Measurements from ENCODE around the gene LYRM1.
"Not testable (repeated sequence)": the region's sequence is repeated elsewhere in the genome, so short reads cannot be mapped to it uniquely, and the experiment has no call there.

The LYRM1 gene

GRCh38 chr16:20857281-20857680 is 43.3 kb upstream of the LYRM1 start:
- TF ChIP-seq CTCF (conservative IDR thresholded peaks at IDR 0.05; ENCODE audit: low read depth, low read length) = no peak
- no peak for DNase-seq (ENCODE audit: low read depth)
- H3K4me3 ChIP-seq (ENCODE audit: low read depth, low read length) = no peak overlapping the region

- H3K4me3 ChIP-seq (ENCODE audit: low read depth, low read length) = no peak overlapping the region
- TF ChIP-seq CTCF (conservative IDR thresholded peaks at IDR 0.05; ENCODE audit: low read depth, low read length) = no peak
- DNase-seq (ENCODE audit: low read depth) = no peak
These were observed 41.3 kb upstream of the LYRM1 start for GRCh38 chr16:20859229-20859628.

- no peak for TF ChIP-seq CTCF (conservative IDR thresholded peaks at IDR 0.05; ENCODE audit: low read depth, low read length)
- no peak for DNase-seq (ENCODE audit: low read depth)
- H3K4me3 ChIP-seq (ENCODE audit: low read depth, low read length) = no peak overlapping the region
These were observed 40.9 kb upstream of the LYRM1 start for GRCh38 chr16:20859699-20860098.

- H3K4me3 ChIP-seq (ENCODE audit: low read depth, low read length) = no peak overlapping the region
- TF ChIP-seq CTCF (conservative IDR thresholded peaks at IDR 0.05; ENCODE audit: low read depth, low read length) = no peak
- DNase-seq (ENCODE audit: low read depth) = no peak
These were observed 40.2 kb upstream of the LYRM1 start for GRCh38 chr16:20860361-20860760.

GRCh38 chr16:20860995-20861394 is 39.6 kb upstream of the LYRM1 start:
- not testable (repeated sequence) for H3K4me3 ChIP-seq (ENCODE audit: low read depth, low read length); DNase-seq (ENCODE audit: low read depth)

- no peak overlapping the region for H3K4me3 ChIP-seq (ENCODE audit: low read depth, low read length)
- no peak for DNase-seq (ENCODE audit: low read depth)
- TF ChIP-seq CTCF (conservative IDR thresholded peaks at IDR 0.05; ENCODE audit: low read depth, low read length) = no peak
These were observed 38.2 kb upstream of the LYRM1 start for GRCh38 chr16:20862162-20862960.

GRCh38 chr16:20864376-20864775 is 36.2 kb upstream of the LYRM1 start:
- DNase-seq (ENCODE audit: low read depth) = not testable (repeated sequence)

GRCh38 chr16:20865420-20866131 is 35.0 kb upstream of the LYRM1 start:
- TF ChIP-seq CTCF (conservative IDR thresholded peaks at IDR 0.05; ENCODE audit: low read depth, low read length) = no peak
- DNase-seq (ENCODE audit: low read depth) = peak; percentile 45
- H3K4me3 ChIP-seq (ENCODE audit: low read depth, low read length) = no peak overlapping the region

More at GRCh38 chr16:20864376-20864775, 36.2 kb upstream of the LYRM1 start:
- not testable (repeated sequence) for H3K4me3 ChIP-seq (ENCODE audit: low read depth, low read length)
